H54 (cell line): Measurements from ENCODE around the gene MEF2B.

Source experiments
- DNase-seq: peaks from one replicate; pipeline ENCODE4 v3.0.0; 2011; ENCODE audit warnings: low spot score, mixed read lengths; ENCODE audit not compliant: insufficient read length
- FAIRE-seq: peaks from 3 replicates; lab custom pipeline; 2011; peaks lifted over from hg19 to GRCh38; lab: Jason Lieb, UNC
- POLR2A ChIP-seq: IDR thresholded peaks from 2 replicates; pipeline ENCODE4 v1.6.1; 2011; ENCODE audit warnings: low read depth, mild to moderate bottlenecking, low read length

The MEF2B gene

DNA sequence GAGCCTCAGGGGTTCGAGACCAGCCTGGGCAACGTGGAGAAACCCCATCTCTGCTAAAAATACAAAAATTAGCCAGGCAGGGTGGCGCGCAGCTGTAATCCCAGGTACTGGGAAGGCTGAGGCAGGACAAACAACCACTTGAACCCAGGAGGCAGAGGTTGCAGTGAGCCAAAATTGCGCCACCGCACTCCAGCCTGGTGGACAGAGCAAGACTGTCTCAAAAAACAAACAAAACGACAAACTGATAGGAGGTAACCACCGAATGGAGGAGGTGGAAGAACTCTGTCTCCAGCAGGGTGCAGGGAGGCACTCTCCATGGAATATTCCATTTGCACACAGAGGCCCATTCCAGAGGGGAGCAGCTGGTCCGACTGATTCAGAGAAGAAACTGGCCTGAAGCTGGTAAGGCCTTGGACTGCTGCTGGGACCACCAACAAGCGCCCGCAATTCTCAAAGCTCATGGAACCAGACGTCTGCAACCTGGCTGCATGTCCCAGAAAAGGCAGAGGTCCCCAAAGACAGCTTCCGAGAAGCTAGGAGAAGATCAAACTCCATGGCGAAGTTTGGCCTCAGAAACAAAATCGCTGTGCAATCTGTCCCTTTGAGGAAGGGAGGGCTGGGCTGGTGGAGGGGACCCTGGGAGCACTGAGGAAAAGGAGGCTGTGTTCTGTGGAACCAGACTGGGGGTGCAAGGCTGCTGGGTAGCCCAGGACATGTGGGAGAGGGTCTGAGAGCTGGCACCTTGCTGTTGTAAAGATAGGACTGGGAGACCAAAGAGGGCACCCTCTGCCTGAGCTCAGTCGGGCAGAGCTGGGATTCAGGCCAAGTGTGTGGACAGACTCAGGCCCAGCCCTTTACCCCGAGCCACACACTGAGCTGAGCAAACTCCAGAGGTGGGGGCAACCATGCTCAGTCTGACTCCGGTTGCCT is 71.1 kb downstream of the MEF2B start:
- TF ChIP-seq POLR2A, result no peak
- FAIRE-seq (no peak), DNase-seq (no peak)

DNA sequence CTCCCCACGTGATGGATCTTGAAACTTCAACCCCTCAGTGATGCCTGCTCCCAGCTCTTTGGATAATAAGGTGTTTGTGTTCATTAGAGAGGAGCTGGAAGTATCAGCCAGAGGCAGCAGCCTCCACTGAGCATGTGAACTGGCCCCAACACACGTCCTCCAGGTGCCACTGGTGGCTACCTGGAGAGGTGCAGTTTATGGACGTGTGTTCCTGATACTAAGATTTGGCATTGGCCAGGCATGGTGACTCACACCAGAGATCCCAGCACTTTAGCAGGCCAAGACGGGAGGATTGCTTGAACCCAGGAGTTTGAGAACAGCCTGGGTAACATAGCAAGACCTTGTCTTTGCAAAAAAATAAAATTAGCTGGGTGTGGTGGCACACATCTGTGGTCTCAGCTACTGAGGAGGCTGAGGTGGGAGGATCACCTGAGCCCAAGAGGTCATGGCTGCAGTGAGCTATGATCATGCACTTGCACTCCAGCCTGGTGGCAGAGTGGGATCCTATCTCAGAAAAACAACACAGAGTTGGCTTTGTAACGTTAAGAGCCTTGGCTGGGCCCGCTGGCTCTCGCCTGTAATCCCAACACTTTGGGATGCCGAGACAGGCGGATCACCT is 71.9 kb downstream of the MEF2B start:
- TF ChIP-seq POLR2A, result no peak
- FAIRE-seq (no peak), DNase-seq (no peak)

DNA sequence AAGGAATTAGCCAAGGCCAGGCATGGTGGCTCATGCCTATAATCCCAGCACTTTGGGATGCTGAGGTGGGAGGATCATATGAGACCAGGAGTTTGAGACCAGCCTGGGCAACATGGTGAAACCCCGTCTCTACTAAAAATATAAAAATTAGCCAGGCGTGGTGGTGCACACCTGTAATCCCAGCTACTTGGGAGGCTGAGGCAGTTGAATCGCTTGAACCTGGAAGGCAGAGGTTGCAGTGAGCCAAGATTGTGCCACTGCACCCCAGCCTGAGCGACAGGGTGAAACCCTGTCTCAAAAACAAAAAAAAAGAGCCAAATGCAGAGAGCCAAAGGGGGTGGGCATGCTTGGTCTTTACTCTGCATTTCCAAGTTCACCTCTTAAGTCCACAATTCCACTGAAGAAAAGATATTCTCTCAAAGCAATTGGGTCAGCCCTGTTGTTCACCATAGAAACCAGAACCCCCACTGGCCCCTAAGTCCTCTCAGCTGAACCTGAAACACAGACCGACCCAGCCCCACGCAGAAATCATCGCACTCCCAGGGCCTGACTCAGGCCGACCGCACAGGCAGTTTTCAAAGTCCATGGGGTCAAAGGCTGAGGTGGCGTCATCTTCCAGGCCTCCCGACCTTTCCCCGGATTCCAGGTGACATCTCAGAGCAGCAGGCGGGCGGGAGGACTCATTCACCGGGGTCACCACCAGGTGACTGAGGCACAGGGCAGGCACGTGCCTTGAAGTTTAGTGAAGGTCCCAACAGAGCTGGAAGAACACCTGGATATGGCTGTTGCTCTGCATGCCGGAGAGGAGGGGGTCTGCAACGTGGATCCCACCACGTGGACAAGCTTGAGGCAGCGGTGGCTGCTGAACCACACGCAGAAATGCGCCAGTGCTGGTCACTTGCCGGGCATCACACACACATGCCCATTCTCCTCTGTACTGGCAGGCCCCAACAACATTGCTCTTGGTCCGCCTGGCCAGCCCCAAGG is 73.1 kb downstream of the MEF2B start:
- no peak for TF ChIP-seq POLR2A
- FAIRE-seq (no peak), DNase-seq (no peak)

DNA sequence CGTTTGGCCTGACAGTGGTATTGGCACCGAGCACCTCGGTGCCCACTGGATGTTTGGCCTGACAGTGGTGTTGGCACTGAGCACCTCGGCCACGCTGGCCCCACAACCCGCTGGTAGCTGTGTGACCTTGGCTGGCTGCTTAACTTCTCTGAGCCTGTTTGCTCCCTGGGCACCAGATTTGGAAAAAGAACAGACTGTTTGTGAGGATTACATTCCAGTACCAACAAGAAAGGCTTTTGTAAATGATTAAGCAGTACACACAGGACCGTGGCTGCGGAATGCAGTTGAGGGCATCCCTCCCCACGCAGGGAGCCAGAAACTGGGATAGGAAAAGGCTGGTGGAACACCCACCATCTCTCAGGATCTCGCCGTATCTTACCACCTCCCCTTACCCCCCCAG is 74.4 kb downstream of the MEF2B start:
- FAIRE-seq (no peak), DNase-seq (no peak)
- no peak for TF ChIP-seq POLR2A
